ENCODE measurements around the gene GTF2IRD1. TPM values are rescaled to one million over a fixed set of nuclear protein-coding genes. Genes with fewer than 3 reads are reported as not detected.
"Not testable (repeated sequence)": the region's sequence is repeated elsewhere in the genome, so short reads cannot be mapped to it uniquely, and the experiment has no call there.

GTF2IRD1 gene
- total RNA-seq, 1 donor from 2014 or later, result 7.5 TPM

DNA sequence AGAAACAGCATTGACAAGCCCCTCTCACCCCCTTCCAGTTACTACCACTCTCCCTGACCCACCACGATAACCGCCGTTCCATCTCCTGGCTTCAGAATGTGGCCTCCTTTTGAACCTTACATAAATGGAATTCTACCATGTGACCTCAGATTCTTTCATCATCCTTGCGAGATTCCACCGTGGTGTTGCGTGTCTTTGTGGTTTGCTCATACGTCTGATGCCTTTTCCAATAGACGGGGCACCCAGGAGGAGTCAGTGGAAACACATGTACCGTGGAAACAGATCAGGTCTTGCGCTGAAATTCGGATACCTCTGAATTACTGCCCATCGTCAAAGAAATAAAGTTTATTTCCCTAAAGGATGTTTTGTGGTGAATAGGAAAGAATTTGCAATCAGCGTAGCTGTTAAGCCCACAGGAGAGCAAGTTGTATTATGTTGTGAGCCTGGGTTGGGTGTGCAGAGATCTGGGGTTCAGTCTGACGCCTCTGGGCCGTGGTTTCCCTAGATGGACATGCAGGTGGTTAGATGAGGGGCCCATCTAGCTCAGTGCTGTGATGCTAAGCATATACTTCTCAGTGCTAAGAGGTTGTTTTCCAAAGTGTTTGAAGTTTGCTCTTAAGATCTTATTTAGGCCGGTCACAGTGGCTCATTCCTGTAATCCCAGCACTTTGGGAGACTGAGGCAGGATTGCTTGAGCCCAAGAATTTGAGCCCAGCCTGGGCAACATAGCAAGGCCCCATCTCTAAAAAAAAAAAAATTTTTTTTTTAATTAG lies 29.1 kb downstream of the GTF2IRD1 start:
- Histone ChIP-seq H3K36me3 (no peaks in the 10 kb centered on the region), H3K27ac (peak overlapping the region; percentile 22 to 57), H3K4me1 (peaks cover 20 to 38% of the 10 kb centered on the region in 2 donors), H3K9me3 (no peaks in the 10 kb centered on the region), H3K27me3 (no peaks in the 10 kb centered on the region), H3K4me3 (no peak overlapping the region)
- TF ChIP-seq, protein P1, sequence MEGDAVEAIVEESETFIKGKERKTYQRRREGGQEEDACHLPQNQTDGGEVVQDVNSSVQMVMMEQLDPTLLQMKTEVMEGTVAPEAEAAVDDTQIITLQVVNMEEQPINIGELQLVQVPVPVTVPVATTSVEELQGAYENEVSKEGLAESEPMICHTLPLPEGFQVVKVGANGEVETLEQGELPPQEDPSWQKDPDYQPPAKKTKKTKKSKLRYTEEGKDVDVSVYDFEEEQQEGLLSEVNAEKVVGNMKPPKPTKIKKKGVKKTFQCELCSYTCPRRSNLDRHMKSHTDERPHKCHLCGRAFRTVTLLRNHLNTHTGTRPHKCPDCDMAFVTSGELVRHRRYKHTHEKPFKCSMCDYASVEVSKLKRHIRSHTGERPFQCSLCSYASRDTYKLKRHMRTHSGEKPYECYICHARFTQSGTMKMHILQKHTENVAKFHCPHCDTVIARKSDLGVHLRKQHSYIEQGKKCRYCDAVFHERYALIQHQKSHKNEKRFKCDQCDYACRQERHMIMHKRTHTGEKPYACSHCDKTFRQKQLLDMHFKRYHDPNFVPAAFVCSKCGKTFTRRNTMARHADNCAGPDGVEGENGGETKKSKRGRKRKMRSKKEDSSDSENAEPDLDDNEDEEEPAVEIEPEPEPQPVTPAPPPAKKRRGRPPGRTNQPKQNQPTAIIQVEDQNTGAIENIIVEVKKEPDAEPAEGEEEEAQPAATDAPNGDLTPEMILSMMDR (IDR thresholded peaks at IDR 0.05), result no peak
- DNase-seq (ENCODE audit: low spot score in 2 of 2), result no peak
- intact Hi-C loops (cut with DNase I), result loop anchor here (5.0 kb wide), 1 partner anchor 231 kb away; the partner anchor contains the start of gene RFC2

DNA sequence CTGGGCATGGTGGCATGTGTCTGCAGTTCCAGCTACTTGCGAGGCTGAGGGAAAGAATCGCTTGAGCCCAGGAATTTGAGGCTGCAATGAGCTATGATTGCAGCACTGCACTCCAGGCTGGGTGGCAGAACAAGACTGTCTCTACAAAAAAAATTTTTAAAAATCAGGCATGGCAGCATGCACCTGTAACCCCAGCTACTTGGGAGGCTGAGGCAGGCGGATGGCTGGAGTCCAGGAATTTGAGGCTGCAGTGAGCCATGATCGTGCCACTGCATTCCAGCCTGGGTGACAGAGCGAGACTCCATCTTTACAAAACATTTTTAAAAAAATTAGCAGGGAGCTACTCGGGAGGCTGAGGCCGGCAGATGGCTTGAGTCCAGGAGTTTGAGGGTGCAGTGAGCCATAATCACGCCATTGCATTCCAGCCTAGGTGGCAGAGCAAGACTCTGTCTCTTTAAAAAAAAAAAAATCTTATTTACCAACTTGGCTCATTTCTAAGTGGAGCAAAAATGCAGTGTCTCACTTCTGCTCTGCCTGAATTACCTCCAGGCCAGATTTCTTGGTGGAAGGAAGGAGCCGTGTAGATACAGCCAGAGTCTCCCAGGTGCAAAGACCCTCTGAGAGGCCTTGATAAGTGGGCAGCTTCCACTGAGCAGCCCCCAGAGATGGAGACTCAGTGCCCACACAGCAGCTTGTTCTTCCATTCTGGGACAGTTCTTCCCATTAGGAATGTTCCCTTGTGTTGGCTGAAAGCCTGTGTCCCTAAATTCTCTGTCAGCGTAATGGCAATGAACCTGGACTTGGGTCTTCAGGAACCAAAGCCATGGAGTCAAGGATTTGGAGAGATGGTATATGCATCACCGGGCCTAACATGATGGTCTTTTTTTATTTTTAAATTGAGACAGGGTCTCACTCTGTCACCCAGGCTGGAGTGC lies 30.0 kb downstream of the GTF2IRD1 start:
- TF ChIP-seq, protein P1 (IDR thresholded peaks at IDR 0.05), result no peak
- no peak overlapping the region for H3K4me3 ChIP-seq
- no peaks in the 10 kb centered on the region for H3K27me3 ChIP-seq
- no peaks in the 10 kb centered on the region for H3K9me3 ChIP-seq
- peaks cover 16 to 31% of the 10 kb centered on the region in 2 donors for H3K4me1 ChIP-seq
- DNase-seq (ENCODE audit: low spot score in 2 of 2), result no peak
- H3K36me3 ChIP-seq, result no peaks in the 10 kb centered on the region
- intact Hi-C loops (cut with DNase I), result loop anchor here (5.0 kb wide), 1 partner anchor 231 kb away; the partner anchor contains the start of gene RFC2
- peak overlapping the region; percentile 57 for H3K27ac ChIP-seq

DNA sequence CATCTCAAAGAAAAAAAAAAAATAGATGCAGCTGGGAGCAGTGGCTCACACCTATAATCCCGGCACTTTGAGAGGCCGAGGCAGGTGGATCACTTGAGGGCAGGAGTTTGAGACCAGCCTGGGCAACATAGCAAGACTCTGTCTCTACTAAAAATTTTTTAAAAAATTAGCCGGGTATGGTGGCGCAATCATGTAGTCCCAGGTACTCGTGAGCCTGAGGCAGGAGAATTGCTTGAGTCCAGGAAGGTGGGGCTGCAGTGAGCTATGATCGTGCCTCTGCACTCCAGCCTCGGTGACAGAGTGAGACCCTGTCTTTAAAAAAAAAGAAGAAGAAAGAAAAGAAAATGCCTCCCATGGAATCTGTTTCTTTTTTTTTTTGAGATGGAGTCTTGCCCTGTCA lies 31.9 kb downstream of the GTF2IRD1 start:
- intact Hi-C loops (cut with DNase I), result no loop called here
- no peak overlapping the region for H3K4me3 ChIP-seq
- H3K4me1 ChIP-seq, result peaks cover 5 to 13% of the 10 kb centered on the region in 2 donors
- no peaks in the 10 kb centered on the region for H3K9me3 ChIP-seq
- DNase-seq (ENCODE audit: low spot score in 2 of 2), result no peak
- H3K27me3 ChIP-seq, result no peaks in the 10 kb centered on the region
- TF ChIP-seq, protein P1 (IDR thresholded peaks at IDR 0.05), result no peak
- H3K36me3 ChIP-seq, result no peaks in the 10 kb centered on the region
- H3K27ac ChIP-seq, result no peak overlapping the region

DNA sequence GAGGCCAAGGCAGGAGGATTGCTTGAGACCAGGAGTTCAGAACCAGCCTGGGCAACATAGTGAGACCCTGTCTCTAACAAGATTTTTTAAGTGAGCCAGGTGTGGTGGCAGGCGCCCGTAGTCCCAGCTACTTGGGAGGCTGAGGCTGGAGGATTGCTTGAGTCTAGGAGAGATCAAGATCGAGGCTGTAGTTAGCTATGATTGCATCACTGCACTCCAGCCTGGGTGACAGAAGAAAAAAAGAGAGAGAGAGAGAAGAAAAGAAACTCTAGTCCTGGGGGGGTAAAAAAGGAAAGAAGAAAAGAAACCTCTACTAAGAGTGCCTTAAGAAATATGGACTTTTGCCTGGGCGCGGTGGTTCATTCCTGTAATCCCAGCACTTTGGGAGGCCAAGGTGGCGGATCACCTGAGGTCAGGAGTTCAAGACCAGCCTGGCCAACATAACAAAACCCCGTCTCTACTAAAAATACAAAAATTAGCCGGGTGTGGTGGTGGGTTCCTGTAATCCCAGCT lies 34.9 kb downstream of the GTF2IRD1 start:
- H3K9me3 ChIP-seq; intact Hi-C loops (cut with DNase I); H3K27me3 ChIP-seq; H3K27ac ChIP-seq; H3K4me3 ChIP-seq; H3K4me1 ChIP-seq; H3K36me3 ChIP-seq; DNase-seq (ENCODE audit: low spot score in 2 of 2): not testable (repeated sequence)

DNA sequence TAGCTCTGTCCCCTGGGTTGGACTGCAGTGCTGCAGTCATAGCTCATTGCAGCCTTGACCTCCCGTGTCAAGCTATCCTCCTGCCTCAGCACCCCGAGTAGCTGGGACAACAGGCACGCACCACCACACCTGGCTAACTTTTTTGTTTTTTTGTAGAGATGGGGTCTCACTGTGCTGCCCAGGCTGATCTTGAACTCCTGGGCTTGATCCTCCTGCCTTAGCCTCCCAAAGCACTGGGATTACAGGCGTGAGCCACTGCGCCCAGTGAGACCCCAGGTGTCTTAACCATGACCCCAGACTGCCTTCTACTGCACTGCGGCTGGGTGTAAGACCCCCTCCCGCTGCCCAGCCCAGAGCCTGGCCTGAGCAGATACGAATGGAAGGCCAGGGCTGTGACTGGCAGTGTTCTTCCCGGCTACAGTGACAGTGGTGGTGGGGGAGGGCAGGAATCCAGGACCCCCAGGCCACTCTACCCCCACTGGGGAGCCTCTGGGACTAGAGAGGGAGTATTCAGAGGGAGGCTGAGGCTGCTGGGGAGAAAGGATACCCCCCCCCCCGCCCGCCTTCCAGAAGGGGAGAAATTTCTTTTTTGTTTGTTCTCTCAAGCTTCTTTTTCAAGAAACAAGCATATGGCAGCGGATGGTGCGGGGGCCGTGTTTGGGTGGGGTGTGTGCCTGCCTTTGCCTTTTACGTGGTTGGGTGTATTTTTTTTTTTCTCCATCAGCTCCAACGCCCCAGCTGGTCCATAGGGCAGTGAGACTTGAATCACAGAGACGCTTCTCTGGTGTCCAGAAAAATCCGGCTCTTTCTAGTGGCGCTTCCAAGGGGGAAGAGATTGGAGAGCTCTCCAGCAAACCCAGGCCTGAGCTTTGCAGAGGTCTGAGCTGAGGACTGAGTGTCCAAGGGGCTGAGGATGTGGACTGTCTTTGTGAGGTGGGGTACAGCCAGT lies 36.6 kb downstream of the GTF2IRD1 start:
- Histone ChIP-seq H3K27me3 (no peaks in the 10 kb centered on the region), H3K27ac (no peak overlapping the region), H3K36me3 (no peaks in the 10 kb centered on the region), H3K9me3 (no peaks in the 10 kb centered on the region), H3K4me1 (no peaks in the 10 kb centered on the region), H3K4me3 (no peak overlapping the region)
- intact Hi-C loops (cut with DNase I), result no loop called here
- no peak for DNase-seq (ENCODE audit: low spot score in 2 of 2)
- TF ChIP-seq, protein P1 (IDR thresholded peaks at IDR 0.05), result no peak

DNA sequence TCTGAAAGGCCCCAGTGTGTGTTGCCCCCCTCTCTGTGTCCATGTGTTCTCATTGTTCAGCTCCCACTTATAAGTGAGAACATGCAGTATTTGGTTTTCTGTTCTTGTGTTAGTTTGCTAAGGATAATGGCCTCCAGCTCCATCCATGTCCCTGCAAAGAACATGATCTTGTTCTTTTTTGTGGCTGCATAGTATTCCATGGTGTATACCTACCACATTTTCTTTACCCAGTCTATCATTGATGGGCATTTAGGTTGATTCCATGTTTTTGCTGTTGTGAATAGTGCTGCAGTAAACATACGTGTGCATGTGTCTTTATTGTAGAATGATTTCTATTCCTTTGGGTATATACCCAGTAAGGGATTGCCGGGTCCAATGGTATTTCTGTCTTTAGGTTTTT lies 37.8 kb downstream of the GTF2IRD1 start:
- H3K27ac ChIP-seq; intact Hi-C loops (cut with DNase I); H3K36me3 ChIP-seq; H3K9me3 ChIP-seq; DNase-seq (ENCODE audit: low spot score in 2 of 2); H3K27me3 ChIP-seq; H3K4me3 ChIP-seq; H3K4me1 ChIP-seq: not testable (repeated sequence)
